KOPT-K1 (cell line): ENCODE results near the gene MICAL2.

Source experiments
- H3K27ac ChIP-seq: fragments of 200-600 bp; sonication (generic); 2 replicates; pipeline ENCODE4 v1.5.1; 2016; ENCODE audit warnings: antibody characterized with exemption, mild to moderate bottlenecking, low read depth, low read length; ENCODE audit not compliant: poor library complexity, severe bottlenecking
- H3K36me3 ChIP-seq: fragments of 200-600 bp; sonication (generic); 2 replicates; pipeline ENCODE4 v1.5.1; 2017; ENCODE audit warnings: antibody characterized with exemption, mild to moderate bottlenecking, low read length, moderate library complexity; ENCODE audit not compliant: insufficient read depth
- H3K9me3 ChIP-seq: fragments of 200-600 bp; sonication (generic); 2 replicates; pipeline ENCODE4 v1.5.1; 2017; ENCODE audit warnings: antibody characterized with exemption, low read length, mild to moderate bottlenecking; ENCODE audit not compliant: insufficient read depth, poor library complexity, severe bottlenecking

MICAL2 gene

GRCh38 chr11:12249590-12250260 lies 139.3 kb downstream of the MICAL2 start:
- Histone ChIP-seq H3K9me3 (no peaks in the 10 kb centered on the region), H3K36me3 (no peaks in the 10 kb centered on the region), H3K27ac (no peak overlapping the region)

- H3K9me3 ChIP-seq: no peaks in the 10 kb centered on the region
- H3K27ac ChIP-seq: no peak overlapping the region
Observed at GRCh38 chr11:12251666-12252560, 141.5 kb downstream of the MICAL2 start.

GRCh38 chr11:12253843-12254281 lies 143.5 kb downstream of the MICAL2 start:
- no peak overlapping the region for H3K27ac ChIP-seq
- H3K36me3 ChIP-seq: no peaks in the 10 kb centered on the region
- H3K9me3 ChIP-seq: no peaks in the 10 kb centered on the region

More at GRCh38 chr11:12251666-12252560, 141.5 kb downstream of the MICAL2 start:
- H3K36me3 ChIP-seq: no peaks in the 10 kb centered on the region

DNA sequence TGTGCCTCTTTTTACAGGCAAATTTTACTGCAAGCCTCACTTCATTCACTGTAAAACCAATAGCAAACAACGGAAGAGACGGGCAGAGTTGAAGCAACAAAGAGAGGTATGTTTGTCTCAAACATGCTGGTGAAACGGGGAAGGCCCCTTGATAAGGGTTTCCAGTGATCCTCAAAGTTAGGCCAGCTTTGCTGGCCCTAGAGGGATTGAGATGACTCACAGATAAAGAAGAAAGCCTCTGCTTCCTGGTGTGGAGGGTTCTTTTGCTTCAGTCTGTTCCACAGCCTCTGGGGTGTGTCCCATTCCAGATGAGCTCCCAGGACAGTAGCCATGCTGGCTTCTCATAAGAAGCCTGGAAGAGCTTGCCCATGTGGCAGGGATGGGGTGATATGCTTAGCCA lies 148.1 kb downstream of the MICAL2 start:
- Histone ChIP-seq H3K36me3 (no peaks in the 10 kb centered on the region), H3K27ac (no peak overlapping the region)

GRCh38 chr11:12259956-12260355 lies 149.6 kb downstream of the MICAL2 start:
- Histone ChIP-seq H3K36me3 (no peaks in the 10 kb centered on the region), H3K27ac (no peak overlapping the region), H3K9me3 (no peaks in the 10 kb centered on the region)

More for the DNA sequence above, 148.1 kb downstream of the MICAL2 start:
- no peaks in the 10 kb centered on the region for H3K9me3 ChIP-seq

- no peaks in the 10 kb centered on the region for H3K36me3 ChIP-seq
- no peaks in the 10 kb centered on the region for H3K9me3 ChIP-seq
- H3K27ac ChIP-seq: no peak overlapping the region
Observed at GRCh38 chr11:12260731-12261521, 150.5 kb downstream of the MICAL2 start.

- Histone ChIP-seq H3K36me3 (no peaks in the 10 kb centered on the region), H3K9me3 (no peaks in the 10 kb centered on the region), H3K27ac (no peak overlapping the region)
Observed at GRCh38 chr11:12261551-12261950, 151.2 kb downstream of the MICAL2 start.

DNA sequence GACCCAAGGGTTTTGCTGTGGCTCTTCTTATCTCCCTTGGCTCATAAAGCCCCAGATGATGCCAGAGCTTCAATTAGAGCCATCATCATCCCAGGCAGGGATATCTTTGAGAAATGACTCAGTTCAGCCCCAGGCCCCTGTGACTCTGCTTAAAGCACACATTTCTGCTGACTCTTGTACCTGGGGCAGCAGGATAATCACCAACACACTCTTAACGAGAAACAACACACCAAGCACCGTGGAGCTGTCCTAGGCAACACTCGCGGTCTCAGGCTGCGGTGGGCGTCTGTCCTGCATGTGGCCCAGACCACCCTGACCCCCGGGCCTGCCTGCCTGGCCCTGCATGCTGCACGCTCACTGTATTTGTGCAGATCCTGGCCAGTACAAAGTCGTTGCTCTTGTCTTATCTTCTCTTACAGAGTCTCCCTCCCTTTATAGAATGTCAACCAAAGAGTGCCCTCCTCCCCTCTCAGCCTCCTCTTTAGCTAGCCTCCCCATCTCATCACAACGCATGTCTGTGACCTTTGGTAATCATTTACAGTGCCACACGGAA lies 152.8 kb downstream of the MICAL2 start:
- H3K36me3 ChIP-seq: no peaks in the 10 kb centered on the region
- no peaks in the 10 kb centered on the region for H3K9me3 ChIP-seq
- no peak overlapping the region for H3K27ac ChIP-seq

GRCh38 chr11:12264361-12264760 lies 154.0 kb downstream of the MICAL2 start:
- no peaks in the 10 kb centered on the region for H3K36me3 ChIP-seq
- H3K27ac ChIP-seq: no peak overlapping the region
- no peaks in the 10 kb centered on the region for H3K9me3 ChIP-seq

- no peaks in the 10 kb centered on the region for H3K36me3 ChIP-seq
- H3K27ac ChIP-seq: no peak overlapping the region
- H3K9me3 ChIP-seq: no peaks in the 10 kb centered on the region
Observed at GRCh38 chr11:12266132-12266531, 155.7 kb downstream of the MICAL2 start.

DNA sequence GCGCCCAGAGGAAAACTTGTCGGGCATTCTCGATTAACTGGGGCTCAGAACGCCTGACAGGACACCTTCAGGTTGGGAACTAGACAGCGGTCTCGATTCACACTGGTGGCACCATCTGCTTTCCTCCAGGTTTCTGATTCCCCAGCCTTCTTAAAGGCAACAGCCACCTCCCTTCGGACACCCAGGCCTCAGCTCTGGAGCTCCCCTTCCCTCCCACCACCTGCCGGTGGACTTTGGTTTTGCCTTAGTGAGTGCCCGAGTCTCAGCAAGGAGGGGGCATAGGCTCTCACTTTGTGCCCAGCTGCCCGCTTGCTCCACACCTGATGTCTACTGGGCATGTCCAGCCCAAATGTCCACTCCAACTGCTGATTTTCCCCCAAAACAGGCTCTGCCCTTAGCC lies 156.6 kb downstream of the MICAL2 start:
- Histone ChIP-seq H3K36me3 (no peaks in the 10 kb centered on the region), H3K27ac (no peak overlapping the region), H3K9me3 (no peaks in the 10 kb centered on the region)

GRCh38 chr11:12267921-12268320 lies 157.5 kb downstream of the MICAL2 start:
- Histone ChIP-seq H3K36me3 (no peaks in the 10 kb centered on the region), H3K9me3 (no peaks in the 10 kb centered on the region), H3K27ac (no peak overlapping the region)

- Histone ChIP-seq H3K9me3 (no peaks in the 10 kb centered on the region), H3K27ac (no peak overlapping the region), H3K36me3 (no peaks in the 10 kb centered on the region)
Observed at GRCh38 chr11:12269104-12269441, 158.7 kb downstream of the MICAL2 start.

DNA sequence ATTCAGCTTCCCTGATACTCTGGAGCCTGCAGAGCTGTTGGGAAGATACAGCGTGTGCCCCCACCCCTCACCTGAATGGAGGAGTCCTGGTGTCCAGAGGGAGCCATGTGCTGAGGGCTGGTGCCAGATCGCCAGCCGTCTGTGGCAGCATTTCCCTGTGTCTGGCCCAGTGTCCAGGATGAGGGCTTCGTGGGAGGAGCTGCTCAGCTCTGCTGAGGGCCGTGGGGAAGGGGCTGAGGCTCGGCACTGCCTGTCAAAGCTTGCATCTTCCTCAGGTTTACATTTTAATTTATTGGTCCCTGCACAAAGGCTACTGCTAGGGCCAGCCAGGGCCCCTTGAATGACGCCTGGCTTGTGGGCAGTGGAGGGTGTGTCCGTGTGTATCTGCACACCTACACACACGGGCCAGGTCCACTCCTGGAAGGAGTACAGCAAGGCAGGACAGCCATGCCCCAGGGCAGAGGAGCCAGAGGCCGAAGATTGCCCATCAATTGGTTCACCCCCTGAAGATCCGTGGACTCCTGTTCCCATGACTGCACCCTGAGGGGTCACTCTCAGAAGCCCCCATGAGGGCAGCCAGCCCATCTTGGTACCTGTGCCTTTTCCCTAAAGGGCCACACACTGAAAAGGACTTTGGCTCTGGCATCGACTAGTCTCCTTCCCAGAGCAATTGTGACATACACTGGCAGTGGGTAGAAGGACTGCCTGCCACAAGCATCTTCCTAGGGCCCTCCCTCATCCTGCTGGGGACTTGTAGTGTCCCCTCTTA lies 159.2 kb downstream of the MICAL2 start:
- no peaks in the 10 kb centered on the region for H3K36me3 ChIP-seq
- no peak overlapping the region for H3K27ac ChIP-seq
- no peaks in the 10 kb centered on the region for H3K9me3 ChIP-seq
